Kidney epithelial cell (primary cell): ENCODE measurements around the gene PTRH2. TPM values are rescaled to one million over a fixed set of nuclear protein-coding genes. Genes with fewer than 3 reads are reported as not detected.

Experiments used
- DNase-seq: peaks from one replicate; pipeline ENCODE4 v3.0.0-alpha.2; 2010; ENCODE audit warnings: low read depth
- H3K27me3 ChIP-seq: 2 replicates; pipeline ENCODE4 v1.6.0; 2011; ENCODE audit warnings: low read length; ENCODE audit not compliant: control insufficient read depth, insufficient read depth
- H3K36me3 ChIP-seq: 2 replicates; pipeline ENCODE4 v1.5.1; 2011; ENCODE audit warnings: low read length; ENCODE audit not compliant: control insufficient read depth, insufficient read depth
- H3K4me3 ChIP-seq: 2 replicates; pipeline ENCODE4 v1.5.1; 2011; ENCODE audit warnings: low read depth, mild to moderate bottlenecking, control low read depth, low read length
- CTCF ChIP-seq: IDR thresholded peaks from 2 replicates; pipeline ENCODE4 v1.5.1; 2011; ENCODE audit warnings: mild to moderate bottlenecking, moderate library complexity, low read length, control low read depth, inconsistent platforms; ENCODE audit not compliant: insufficient read depth, poor library complexity, severe bottlenecking
- total RNA-seq: library from RNA; depleted of rRNA; stranded (reverse); fragments of >200 nt; gene quantifications from 2 replicates; pipeline ENCODE4 v1.2.3, GENCODE V29; 2015

PTRH2 gene
- total RNA-seq, 1 donor from 2014 or later = 40.5 TPM

- no peak for DNase-seq
- no peak for TF ChIP-seq CTCF
- H3K36me3 ChIP-seq = no peaks in the 10 kb centered on the region
- no peak overlapping the region for H3K4me3 ChIP-seq
- H3K27me3 ChIP-seq = no peaks in the 10 kb centered on the region
Measured at GRCh38 chr17:59714255-59714654, 7.0 kb upstream of the PTRH2 start.

- no peak for TF ChIP-seq CTCF
- Histone ChIP-seq H3K27me3 (no peaks in the 10 kb centered on the region), H3K36me3 (no peaks in the 10 kb centered on the region), H3K4me3 (no peak overlapping the region)
- DNase-seq = no peak
Measured at GRCh38 chr17:59712862-59713261, 5.6 kb upstream of the PTRH2 start.

- no peak for DNase-seq
- no peaks in the 10 kb centered on the region for H3K36me3 ChIP-seq
- no peaks in the 10 kb centered on the region for H3K27me3 ChIP-seq
- no peak for TF ChIP-seq CTCF
- no peak overlapping the region for H3K4me3 ChIP-seq
Measured at GRCh38 chr17:59711936-59712335, 4.7 kb upstream of the PTRH2 start.

GRCh38 chr17:59707971-59708430 is 771 bp upstream of the PTRH2 start:
- DNase-seq = no peak
- Histone ChIP-seq H3K27me3 (no peaks in the 10 kb centered on the region), H3K36me3 (no peaks in the 10 kb centered on the region), H3K4me3 (peak overlapping the region; percentile 62)
- TF ChIP-seq CTCF = no peak

- Histone ChIP-seq H3K4me3 (no peak overlapping the region), H3K36me3 (no peaks in the 10 kb centered on the region), H3K27me3 (no peaks in the 10 kb centered on the region)
- DNase-seq = no peak
- TF ChIP-seq CTCF = no peak
Measured at GRCh38 chr17:59702304-59702703, 4.9 kb downstream of the PTRH2 start.

- H3K4me3 ChIP-seq = no peak overlapping the region
- TF ChIP-seq CTCF = no peak
- H3K36me3 ChIP-seq = no peaks in the 10 kb centered on the region
- no peaks in the 10 kb centered on the region for H3K27me3 ChIP-seq
- no peak for DNase-seq
Measured at GRCh38 chr17:59699786-59700185, 7.4 kb downstream of the PTRH2 start.
